Testis (tissue), 3 donors: ENCODE data around the gene USP32. TPM values are rescaled to one million over a fixed set of nuclear protein-coding genes. Genes with fewer than 3 reads are reported as not detected.

Experiments
- DNase-seq: peaks from one replicate; pipeline ENCODE4 v3.0.0-alpha.2; 2019
- H3K27ac ChIP-seq, 2 donors: fragments of 200-600 bp; sonication (generic); one replicate each; pipeline ENCODE4 v1.5.1; 2019
- H3K27me3 ChIP-seq: fragments of 200-600 bp; sonication (generic); one replicate; pipeline ENCODE4 v1.5.1; 2019
- H3K36me3 ChIP-seq: fragments of 200-600 bp; sonication (generic); one replicate; pipeline ENCODE4 v1.5.1; 2017; ENCODE audit warnings: low read depth; ENCODE audit errors: missing control alignments
- H3K4me1 ChIP-seq: fragments of 200-600 bp; sonication (generic); one replicate; pipeline ENCODE4 v1.5.1; 2019
- H3K4me3 ChIP-seq, 2 donors: fragments of 200-600 bp; sonication (generic); one replicate each; pipeline ENCODE4 v1.5.1; 2017 to 2019
- H3K9me3 ChIP-seq: fragments of 200-600 bp; sonication (generic); one replicate; pipeline ENCODE4 v1.5.1; 2017
- CTCF ChIP-seq, 3 experiments: fragments of 450-650 bp in 2 of 3; fragments of 200-600 bp in 1 of 3; sonication (generic) in 1 of 3; IDR thresholded peaks; one replicate each; pipeline ENCODE4 v1.5.1; 2016 to 2019; ENCODE audit warnings: antibody characterized with exemption in 3 of 3, mild to moderate bottlenecking in 2 of 3, moderate library complexity in 1 of 3
- POLR2A ChIP-seq: fragments of 450-650 bp; IDR thresholded peaks from one replicate; pipeline ENCODE4 v1.6.1; 2017; ENCODE audit warnings: antibody characterized with exemption, mild to moderate bottlenecking, moderate library complexity
- WGBS, 2 donors: methylation state at CpG; one replicate each; pipeline ENCODE4 v1.1.5; 2018; 5-methylcytosine and 5-hydroxymethylcytosine counted together
- intact Hi-C: fragments of 100-400 bp; cut with DNase I; formaldehyde crosslinking; loops from one replicate; pipeline ENCODE4 v1.15.1; 2023; ENCODE audit warnings: low total_unique reads
- polyA plus RNA-seq: library from polyadenylated mRNA; stranded (reverse); fragments of 350-450 nt; fragmentation: Illumina TruSeq; extraction: RNeasy Lipid Tissue Mini Kit (QIAGEN cat#74804); gene quantifications from one replicate; pipeline ENCODE4 v1.2.3, GENCODE V29; 2014; ENCODE audit warnings: low read depth, low replicate concordance; ENCODE audit not compliant: insufficient read depth
- total RNA-seq, 2 donors: library from RNA; depleted of rRNA; stranded (reverse); fragments of >200 nt; gene quantifications; one replicate each; pipeline ENCODE4 v1.2.3, GENCODE V29; 2016

Gene USP32
- total and polyA plus RNA-seq, 3 donors from 2014 or later, result 113 to 279 (median 166) TPM

- H3K9me3 ChIP-seq, result no peaks in the 10 kb centered on the region
- TF ChIP-seq POLR2A, result no peak
- TF ChIP-seq CTCF (IDR thresholded peaks at IDR 0.05), result no peak
- no peaks in the 10 kb centered on the region for H3K4me1 ChIP-seq
- H3K4me3 ChIP-seq, result no peak overlapping the region
- no peak for DNase-seq
- H3K27me3 ChIP-seq, result no peaks in the 10 kb centered on the region
- H3K36me3 ChIP-seq, result no peaks in the 10 kb centered on the region
- 92 to 96% methylated on average over 7 to 8 of the region's 8 CpGs for WGBS, 2 donors
- H3K27ac ChIP-seq, result no peak overlapping the region
- intact Hi-C loops, result no loop called here
Observed at GRCh38 chr17:60171753-60172079, 220.2 kb downstream of the USP32 start.

DNA sequence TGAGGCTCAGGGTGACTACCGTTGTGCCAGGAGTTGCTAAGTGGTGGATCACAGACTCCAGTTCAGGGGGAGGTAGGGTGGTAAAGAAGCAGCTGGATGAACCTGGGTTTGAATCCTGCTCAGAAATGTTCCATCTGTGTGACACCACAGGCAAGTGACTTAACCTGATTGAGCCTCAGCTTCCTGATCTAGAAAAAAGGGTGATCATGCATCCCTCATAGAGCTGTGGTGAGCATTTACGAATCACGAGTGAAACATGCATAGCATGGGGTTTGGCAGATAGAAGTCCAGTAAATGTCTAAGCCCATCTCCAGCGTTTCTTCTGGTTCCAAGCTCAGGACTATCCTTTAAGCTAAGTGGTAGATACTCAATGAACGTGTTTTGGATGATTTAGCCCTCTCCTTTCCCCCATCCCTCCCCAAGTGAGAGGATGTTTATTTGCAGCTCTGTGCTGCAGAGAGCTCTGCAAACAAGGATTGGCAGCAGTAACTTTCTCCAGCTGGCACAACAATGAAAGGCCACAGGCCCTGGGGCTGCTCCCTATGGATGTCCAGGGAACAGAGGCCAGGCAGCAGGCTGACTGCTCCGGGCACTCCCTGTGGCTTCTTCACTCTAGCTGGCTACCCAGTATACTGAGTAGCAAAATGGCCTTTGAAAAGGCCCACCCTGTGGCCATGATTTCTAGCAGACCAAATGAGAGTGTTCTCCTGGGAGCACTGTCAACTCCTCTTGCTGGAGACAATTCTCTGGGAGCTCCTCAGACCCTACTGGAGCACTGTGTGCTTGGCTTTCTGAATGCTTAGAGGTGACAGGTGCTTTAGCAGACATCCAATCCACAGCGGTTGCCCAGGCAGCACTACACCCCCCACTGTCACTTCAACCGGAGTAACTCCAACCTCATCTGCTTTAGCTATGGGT is 220.8 kb downstream of the USP32 start:
- WGBS, 2 donors, result 78 to 92% methylated on average over 8 of the region's 8 CpGs
- Histone ChIP-seq H3K4me1 (no peaks in the 10 kb centered on the region), H3K27me3 (no peaks in the 10 kb centered on the region), H3K36me3 (no peaks in the 10 kb centered on the region), H3K4me3 (no peak overlapping the region), H3K9me3 (no peaks in the 10 kb centered on the region), H3K27ac (no peak overlapping the region)
- DNase-seq, result no peak
- intact Hi-C loops, result no loop called here
- no peak for TF ChIP-seq POLR2A
- no peak for TF ChIP-seq CTCF (IDR thresholded peaks at IDR 0.05)

GRCh38 chr17:60169921-60170817 is 221.8 kb downstream of the USP32 start:
- Histone ChIP-seq H3K9me3 (no peaks in the 10 kb centered on the region), H3K27ac (no peak overlapping the region), H3K4me1 (no peaks in the 10 kb centered on the region), H3K4me3 (no peak overlapping the region), H3K36me3 (no peaks in the 10 kb centered on the region), H3K27me3 (no peaks in the 10 kb centered on the region)
- intact Hi-C loops, result no loop called here
- DNase-seq, result no peak
- TF ChIP-seq POLR2A (no peak), CTCF (IDR thresholded peaks at IDR 0.05) (no peak)
- 75 to 79% methylated on average over 8 to 10 of the region's 10 CpGs for WGBS, 2 donors

DNA sequence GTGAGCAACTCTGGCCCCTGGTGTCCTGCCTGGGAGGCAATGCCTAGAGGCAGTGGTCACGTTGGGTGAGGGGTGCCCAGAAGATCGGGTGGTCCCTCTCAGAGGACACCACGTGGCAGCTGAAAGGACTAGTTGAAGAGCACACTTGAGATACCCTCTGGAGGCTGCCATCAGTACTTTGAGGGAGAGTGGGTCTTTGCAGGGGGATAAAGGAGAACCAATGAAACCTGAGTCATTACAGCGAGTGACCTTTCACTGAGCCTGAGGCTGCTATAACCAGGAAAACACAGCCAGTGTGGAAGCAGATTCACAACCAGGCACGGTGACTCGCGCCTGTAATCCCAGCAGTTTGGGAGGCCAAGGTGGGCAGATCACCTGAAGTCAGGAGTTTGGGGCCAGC is 223.3 kb downstream of the USP32 start:
- H3K27me3 ChIP-seq, result no peaks in the 10 kb centered on the region
- intact Hi-C loops, result no loop called here
- no peak for DNase-seq
- WGBS, 2 donors, result 76 to 82% methylated on average over 7 of the region's 7 CpGs
- TF ChIP-seq POLR2A, result no peak
- no peak for TF ChIP-seq CTCF (IDR thresholded peaks at IDR 0.05)
- H3K27ac ChIP-seq, result no peak overlapping the region
- H3K9me3 ChIP-seq, result no peaks in the 10 kb centered on the region
- H3K36me3 ChIP-seq, result no peaks in the 10 kb centered on the region
- no peaks in the 10 kb centered on the region for H3K4me1 ChIP-seq
- H3K4me3 ChIP-seq, result no peak overlapping the region
